Heart left ventricle (tissue), 13 donors: ENCODE measurements around the gene MAP1LC3A.

Source experiments
- CTCF ChIP-seq, 12 donors: fragments of 200-600 bp; sonication (generic) in 4 of 12; IDR thresholded peaks; one replicate each; pipeline versions ENCODE4 v1.5.0 to v1.8.0; 2018 to 2022; ENCODE audit warnings: antibody characterized with exemption in 12 of 12, mild to moderate bottlenecking in 5 of 12
- POLR2A ChIP-seq, 2 donors: fragments of 450-650 bp; IDR thresholded peaks; one replicate each; pipeline ENCODE4 v1.6.1; 2017; ENCODE audit warnings: antibody characterized with exemption in 2 of 2, mild to moderate bottlenecking in 2 of 2, moderate library complexity in 2 of 2
- donor health status: ischemic (EF 13 %, LVEDD 7.1; RV severe dilation, severe dysfunction).
- donor health status: DM: no; HTN: yes; CAD: no.
- donor health status: DM: no; HTN: no; CAD: no.
- donor health status: ischemic (EF 25% LVEDD 6.9; RV normal size, moderate dysfunction).
- donor health status: ischemic (EF 25% LVEDD 5.7; RV mildly dilated, moderate dysfunction).
- donor health status: ischemic (EF 35%, LVEDD 5.7; RV mildly dilated, moderate dysfunction).
- donor health status: nonischemic (EF 11% LVEDD 7.7; RV severe dilation, severe dysfunction).
- donor health status: DM: yes; HTN: yes; CAD: no.
- donor health status: PGD.
- donor health status: ischemic (EF 29% LVEDD 5.4; RV normal size, mild dysfunction).
- donor health status: nonischemic (EF 23%, LVEDD 6.1; RV moderate dilation, normal function).

- TF ChIP-seq CTCF (IDR thresholded peaks at IDR 0.05) (no peak), POLR2A (IDR thresholded peaks at IDR 0.05) (no peak)
Observed at GRCh38 chr20:34532756-34533155, 25.8 kb upstream of the MAP1LC3A start.
